ENCODE data around the gene LPCAT2.

The LPCAT2 gene

DNA sequence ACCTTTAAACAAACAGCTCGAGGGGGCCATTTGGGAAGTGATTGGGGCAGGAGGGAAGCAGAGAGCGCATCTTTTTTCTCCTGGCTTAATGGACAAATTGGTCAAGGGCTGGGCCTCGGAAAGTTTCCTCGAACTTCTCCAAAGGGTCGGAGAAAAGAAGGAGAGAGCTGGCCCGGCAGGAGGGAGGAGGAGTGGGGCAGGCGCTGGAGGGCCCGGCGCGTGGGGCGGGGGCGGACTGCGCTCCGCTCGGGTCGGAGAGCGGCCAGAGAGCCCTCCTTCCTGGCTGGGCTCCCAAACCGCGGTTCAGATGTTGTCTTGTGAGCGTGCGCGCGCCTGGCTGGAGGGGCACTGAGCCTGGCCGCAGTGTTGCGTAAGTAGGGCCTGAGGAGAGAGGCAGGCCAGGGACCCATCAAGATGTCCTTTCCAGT is 28.6 kb upstream of the LPCAT2 start:
- DNase-seq (ENCODE audit: low spot score): no peak

DNA sequence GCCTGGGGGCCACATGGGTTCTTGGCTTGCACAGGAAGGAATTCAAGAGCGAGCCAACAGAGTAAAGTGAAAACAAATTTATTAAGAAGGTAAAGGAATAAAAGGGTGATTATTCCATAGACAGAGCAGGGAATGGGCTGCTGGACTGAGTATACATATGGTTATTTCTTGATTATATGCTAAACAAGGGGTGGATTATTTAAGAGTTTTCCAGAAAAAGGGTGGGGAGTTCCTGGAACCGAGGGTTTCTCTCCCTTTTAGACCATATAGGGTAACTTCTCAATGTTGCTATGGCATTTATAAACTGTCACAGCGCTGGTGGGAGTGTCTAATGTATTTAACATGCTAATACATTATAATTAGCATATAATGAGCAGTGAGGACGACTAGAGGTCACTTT is 27.8 kb upstream of the LPCAT2 start:
- no peak for DNase-seq (ENCODE audit: low spot score)

DNA sequence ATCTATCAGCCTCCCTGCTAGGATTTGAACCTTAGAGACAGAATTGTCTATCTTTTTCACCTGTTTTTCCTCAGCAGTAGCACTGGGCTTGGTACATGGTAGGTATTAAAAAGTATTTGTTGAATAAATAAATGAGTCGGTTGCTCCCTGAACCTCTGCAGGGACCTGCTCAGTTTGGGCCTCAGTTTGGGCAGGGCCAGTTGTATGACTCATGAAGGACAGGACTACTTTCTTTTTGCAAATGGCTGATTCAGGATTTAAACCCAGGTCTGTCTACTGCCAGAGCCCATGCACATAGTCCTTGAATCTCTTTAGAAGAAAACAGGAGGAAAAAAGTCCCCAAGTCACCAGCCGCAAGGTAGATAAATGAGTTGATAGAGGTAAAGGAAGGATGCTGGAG is 26.8 kb upstream of the LPCAT2 start:
- DNase-seq (ENCODE audit: low spot score): no peak

DNA sequence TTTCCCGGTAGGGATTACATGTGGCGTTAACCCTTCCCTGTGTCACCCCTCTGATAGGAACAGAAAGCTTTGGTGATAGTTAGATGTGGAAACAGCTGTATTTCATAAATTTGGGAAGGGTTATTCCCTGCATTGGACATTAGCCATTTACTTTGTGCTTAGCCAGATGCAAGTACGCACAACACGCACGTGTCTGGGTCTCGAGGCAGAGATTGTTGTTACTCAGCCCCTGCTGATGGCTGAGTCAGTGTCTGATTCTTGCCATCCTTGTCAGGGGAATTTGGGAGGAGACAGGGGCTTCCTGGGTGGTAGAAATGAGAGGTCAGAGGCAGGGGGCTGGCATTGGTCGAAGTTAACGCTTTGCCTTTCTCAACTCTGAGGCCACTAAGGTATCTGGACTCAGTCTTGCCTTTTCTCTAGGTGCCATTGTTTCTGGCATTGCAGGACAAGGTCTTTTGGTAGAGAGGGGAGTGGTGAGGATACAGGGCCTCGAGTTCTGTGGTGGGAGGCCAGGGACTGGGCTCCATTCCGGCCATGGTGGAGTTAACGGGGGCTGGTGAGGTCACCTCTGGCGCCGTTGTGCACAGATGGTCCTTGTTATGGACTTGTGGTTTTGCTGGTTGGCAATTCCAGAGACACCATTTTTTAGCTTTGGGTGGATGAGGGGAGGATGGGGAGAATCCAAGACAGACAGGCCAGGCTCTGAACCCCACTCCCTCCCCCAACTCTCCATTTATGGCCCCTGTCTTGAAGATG is 21.6 kb upstream of the LPCAT2 start:
- DNase-seq (ENCODE audit: low spot score): no peak

DNA sequence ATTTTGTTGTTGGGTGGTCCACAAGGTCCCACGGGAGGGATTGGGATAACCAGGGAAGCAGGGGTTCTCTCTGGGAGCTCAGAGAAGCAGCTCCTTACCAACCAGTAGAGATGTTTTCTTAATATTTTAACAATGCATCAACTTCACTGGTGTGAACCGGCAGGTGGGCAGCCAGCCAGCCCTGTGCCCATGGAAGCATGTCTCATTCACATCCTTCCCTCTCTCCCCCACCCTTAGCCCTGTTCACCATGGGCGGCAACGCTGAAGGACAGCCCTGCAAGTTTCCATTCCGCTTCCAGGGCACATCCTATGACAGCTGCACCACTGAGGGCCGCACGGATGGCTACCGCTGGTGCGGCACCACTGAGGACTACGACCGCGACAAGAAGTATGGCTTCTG is 20.6 kb upstream of the LPCAT2 start:
- DNase-seq (ENCODE audit: low spot score): no peak

DNA sequence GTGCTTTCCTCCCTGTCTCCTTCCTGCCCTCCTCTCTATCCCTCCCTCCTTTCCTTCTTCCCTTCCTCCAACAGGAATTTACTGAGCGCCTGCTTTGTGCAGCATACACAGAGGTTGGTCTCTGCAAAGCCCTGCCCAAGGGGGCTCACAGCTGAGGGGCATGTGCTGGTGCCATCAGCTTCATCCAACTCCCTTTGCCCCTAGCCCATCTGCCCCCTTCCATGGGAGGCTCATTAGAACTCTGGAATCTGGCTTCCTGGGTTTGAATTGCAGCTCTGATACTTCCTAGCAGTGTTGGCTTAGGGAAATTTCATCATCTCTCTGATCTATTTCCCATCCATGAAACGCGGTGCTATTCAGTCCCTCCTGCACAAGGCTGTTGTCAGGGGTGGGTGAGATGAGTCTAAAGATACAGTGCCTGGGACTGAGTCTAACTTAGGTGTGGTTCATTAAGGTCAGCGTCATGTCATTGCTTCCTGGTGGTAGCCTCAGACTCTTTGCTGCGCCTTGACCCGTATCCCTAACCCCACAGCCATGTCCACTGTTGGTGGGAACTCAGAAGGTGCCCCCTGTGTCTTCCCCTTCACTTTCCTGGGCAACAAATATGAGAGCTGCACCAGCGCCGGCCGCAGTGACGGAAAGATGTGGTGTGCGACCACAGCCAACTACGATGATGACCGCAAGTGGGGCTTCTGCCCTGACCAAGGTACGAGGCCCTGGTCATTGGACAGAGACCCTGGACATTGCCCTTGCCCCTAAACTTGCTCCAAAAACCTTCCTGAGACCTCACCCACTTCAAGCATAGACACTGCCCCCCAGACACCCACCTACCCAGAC is 19.5 kb upstream of the LPCAT2 start:
- no peak for DNase-seq (ENCODE audit: low spot score)

DNA sequence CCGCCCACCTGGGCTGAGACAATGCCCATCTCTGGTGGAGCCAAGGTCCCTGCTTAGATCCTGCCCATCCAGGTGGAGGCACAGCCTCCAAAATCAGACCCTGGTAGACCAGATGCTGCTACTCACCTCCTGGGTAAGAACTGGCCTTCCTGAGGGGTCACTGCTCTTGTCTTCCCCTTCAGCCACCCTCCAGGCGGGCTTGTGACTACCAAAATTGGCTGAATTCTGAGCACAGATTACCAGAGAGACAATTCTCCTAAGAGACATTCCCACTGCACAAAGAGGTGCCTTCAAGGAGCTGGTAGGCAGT is 19.0 kb upstream of the LPCAT2 start:
- no peak for DNase-seq (ENCODE audit: low spot score)

DNA sequence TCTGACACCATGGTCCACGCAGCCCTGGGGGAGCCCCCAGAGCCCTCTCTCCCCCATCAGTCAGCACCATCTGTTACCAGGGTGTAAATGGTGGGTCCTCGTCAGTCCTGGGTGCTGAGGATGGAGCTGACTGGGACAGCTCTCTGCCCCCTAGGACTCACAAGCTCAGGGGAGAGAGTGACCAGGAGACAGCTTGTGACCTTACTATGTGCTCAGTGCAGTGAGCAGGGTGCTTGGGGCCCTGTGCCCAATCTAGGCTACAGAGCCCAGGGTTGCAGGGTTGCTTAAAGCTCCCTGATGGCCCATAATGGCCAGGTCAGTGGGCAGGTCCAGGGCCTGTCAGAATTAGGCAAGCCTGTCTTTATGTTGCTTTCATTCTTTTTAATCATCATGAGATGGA is 18.6 kb upstream of the LPCAT2 start:
- no peak for DNase-seq (ENCODE audit: low spot score)

DNA sequence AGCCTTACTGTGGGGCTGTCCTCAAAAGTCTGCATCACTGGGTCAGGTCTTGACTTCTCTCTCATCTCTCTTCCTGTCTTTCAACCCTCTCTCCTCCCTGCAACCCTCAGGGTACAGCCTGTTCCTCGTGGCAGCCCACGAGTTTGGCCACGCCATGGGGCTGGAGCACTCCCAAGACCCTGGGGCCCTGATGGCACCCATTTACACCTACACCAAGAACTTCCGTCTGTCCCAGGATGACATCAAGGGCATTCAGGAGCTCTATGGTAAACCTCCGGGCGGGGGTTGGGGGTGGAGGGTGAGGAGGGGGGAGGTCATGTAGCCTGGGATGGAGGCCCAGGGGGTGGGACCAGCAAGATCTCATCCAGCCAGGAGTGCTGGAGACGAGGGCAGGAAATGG is 17.2 kb upstream of the LPCAT2 start:
- DNase-seq (ENCODE audit: low spot score): no peak

DNA sequence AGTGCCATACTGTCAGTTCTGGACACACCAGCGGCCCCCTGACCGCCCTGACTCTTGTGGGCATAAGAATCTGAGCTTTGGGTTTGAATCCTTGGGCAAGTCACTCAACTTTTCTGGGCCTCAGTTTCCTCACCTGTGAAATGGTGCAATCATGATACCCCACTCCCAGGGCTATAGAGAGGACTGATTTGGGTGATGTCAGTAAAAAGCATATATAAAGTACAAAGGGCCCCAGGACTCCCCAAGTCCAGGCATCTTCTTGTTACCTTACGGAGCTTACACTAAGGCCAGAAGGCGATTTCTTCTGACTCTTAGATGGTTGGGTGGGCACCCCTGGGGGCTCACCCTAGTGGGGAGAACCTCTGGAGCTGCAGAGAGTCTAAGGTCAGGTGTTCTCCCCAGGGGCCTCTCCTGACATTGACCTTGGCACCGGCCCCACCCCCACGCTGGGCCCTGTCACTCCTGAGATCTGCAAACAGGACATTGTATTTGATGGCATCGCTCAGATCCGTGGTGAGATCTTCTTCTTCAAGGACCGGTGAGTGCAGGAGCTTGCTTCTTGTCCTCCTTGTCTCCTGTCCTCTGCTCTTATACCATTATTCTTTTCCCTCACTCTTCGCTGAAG is 16.0 kb upstream of the LPCAT2 start:
- DNase-seq (ENCODE audit: low spot score): no peak

DNA sequence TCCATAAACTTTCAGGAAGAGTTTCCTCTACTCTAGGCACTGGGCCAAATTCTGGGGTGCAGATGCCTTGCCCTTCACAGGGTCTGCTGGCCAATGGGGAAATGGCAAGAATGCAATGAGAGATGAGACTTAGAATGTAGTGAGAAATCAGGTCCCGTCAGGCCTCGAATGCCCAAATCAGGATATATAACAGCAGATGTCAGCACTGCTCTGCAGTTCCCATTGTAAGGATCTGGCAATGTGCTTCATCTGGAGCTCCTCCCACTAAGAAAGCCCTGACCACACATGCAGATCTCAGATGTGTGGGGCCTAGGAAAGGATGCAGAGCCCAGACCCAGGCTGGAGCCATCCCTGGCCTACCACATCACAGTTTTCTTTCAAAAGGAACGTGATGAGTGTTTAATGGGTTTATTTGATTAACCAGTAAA is 13.9 kb upstream of the LPCAT2 start:
- DNase-seq (ENCODE audit: low spot score): no peak

DNA sequence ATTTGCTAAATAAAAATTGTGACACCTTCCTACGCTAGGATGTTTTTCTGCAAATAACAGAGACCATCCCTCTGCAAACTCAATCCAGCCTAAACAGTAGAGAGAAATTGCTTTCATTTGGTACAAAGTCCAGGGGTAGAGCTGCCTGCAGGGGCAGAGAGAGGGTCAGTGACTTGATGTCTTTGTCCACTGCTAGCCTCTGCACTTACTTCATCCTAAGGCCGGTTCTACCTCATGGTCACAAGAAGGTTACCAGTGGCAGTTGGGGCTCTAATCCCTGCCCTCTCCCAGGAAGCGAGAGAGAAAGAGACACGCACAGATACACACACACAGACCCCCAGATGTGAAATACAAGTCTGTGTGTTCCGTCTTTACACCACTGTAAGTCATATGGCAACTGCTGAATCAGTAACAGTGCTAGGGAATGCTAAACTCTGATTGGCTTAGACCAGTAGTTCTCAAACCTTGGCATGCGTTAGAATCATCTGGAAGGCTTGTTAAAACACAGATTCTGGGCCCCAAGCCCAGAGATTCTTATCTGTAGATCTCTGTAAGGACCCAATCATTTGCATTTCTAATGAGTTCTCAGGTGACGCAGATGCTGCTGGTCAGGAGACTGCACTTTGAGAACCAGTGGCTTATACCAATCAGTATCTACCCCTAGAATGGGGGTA is 13.1 kb upstream of the LPCAT2 start:
- no peak for DNase-seq (ENCODE audit: low spot score)

DNA sequence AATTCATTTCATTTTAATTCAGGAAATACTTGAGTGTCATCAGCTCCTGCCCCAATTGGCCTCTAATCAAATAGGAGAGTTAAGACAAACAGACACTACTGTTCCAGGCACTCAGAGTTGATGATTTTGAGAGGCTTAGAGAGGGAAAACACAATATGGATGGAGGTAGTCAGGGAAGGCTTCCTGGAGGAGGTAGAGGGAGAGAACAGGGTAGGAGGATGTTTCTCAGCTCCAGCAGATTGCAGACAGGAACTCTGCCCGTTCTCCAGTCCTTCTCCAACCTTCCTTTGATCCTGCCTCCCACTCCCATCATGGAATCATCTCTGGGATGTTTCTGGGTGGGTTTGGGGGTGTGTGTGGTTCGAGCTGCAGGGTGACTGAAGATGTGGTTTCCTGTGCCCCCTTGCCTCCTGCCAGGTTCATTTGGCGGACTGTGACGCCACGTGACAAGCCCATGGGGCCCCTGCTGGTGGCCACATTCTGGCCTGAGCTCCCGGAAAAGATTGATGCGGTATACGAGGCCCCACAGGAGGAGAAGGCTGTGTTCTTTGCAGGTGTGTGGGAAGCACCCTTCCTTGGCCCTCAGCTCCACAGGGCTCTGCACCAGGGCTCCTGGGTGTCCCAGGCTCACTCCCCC is 12.2 kb upstream of the LPCAT2 start:
- no peak for DNase-seq (ENCODE audit: low spot score)

DNA sequence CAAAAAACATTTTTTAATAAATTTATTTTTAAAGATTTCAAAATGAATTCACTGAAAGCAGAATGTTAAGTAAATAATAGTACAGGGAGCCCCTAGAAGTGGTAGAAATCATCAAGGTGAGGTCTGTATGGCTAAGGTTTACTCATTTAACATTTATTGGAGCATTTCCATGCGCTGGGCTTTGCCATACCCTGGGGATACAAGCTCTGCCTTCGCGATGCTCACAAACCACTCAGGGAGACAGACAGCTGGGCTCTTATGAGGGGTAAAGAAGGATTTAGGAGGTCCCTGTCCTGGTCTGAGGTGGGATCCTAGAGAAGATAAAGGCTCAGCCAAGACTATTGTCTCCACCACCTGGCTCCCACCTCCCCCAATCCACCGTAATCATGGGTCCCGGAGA is 11.3 kb upstream of the LPCAT2 start:
- DNase-seq (ENCODE audit: low spot score): no peak

DNA sequence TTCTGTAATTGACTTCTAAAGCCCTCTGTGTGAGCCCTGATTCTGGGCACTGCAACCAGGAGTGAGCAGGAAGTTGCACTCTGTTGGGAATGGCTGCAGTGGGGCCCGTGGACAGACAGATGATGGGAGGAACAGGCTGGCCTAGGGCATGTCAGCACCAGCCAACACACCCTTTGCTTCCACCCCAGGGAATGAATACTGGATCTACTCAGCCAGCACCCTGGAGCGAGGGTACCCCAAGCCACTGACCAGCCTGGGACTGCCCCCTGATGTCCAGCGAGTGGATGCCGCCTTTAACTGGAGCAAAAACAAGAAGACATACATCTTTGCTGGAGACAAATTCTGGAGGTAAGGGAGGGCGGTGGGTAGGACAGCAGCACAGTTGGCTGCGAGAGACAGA is 10.8 kb upstream of the LPCAT2 start:
- no peak for DNase-seq (ENCODE audit: low spot score)

DNA sequence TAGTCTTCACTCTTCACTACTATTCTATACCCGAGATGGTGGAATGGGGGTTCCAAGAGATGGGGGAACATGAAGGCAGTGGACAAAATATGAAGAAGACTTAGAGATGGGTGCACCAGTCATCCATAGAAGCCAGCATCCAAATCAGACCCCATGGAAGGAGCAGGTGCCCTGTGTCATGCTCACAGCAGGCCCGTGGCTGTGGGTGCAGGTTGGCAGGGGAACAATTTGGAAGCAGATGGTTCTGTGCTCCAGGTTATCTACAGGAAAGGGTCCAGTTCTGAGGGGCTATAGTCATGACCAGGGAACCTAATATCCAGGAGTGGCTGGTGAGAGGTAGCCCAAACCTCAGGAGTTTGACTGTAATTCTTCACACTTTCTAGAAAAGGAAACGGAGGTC is 9.6 kb upstream of the LPCAT2 start:
- no peak for DNase-seq (ENCODE audit: low spot score)

DNA sequence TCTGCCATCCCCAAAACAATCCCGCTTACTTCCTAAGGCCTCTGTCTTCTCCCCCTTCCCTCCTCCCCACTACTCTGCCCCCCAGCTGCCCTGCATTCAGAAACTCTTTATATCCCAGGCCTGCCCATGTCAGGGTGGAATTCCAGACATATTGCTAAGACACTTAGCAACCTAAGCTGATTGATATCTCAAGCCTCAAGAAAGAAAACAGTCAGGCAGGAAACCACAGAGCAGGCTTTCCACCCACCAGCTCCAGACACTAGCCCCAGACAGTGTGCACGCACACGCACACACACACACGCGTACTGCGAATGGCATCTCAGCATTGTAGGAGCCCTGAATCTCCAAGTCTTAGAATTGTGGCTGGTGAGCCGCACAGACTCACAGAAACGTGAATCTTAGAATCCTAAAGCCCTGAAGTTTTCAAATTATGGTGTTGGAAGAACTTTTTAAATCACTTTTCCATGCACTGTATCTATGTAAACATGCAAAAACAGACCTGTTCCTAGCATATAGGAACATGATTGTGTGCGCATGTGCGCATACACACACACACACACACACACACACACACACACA is 8.8 kb upstream of the LPCAT2 start:
- DNase-seq (ENCODE audit: low spot score): peak; percentile 65

DNA sequence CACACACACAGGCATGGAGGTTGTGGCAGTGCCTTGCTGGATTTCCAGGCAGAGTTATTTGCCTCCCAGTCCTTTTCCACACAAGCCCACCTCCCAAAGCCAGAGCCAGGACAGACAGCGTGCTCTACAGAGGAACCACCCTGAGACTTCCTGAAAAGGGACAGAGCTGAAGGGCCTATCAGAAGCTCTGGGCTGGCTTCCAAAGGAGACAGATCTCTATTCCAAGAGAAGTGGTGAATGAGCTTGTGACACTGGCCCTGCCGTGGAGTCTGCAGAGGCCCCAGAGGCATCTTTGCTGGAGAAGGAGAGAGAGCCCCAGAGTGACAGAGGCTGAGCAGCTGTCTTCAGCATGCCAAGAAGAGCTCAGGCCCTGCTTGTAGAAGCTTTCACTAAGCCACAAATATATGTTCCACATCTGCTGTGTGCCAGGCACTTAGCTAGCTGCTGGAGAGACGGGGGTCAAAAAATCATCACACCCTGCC is 8.3 kb upstream of the LPCAT2 start:
- no peak for DNase-seq (ENCODE audit: low spot score)

DNA sequence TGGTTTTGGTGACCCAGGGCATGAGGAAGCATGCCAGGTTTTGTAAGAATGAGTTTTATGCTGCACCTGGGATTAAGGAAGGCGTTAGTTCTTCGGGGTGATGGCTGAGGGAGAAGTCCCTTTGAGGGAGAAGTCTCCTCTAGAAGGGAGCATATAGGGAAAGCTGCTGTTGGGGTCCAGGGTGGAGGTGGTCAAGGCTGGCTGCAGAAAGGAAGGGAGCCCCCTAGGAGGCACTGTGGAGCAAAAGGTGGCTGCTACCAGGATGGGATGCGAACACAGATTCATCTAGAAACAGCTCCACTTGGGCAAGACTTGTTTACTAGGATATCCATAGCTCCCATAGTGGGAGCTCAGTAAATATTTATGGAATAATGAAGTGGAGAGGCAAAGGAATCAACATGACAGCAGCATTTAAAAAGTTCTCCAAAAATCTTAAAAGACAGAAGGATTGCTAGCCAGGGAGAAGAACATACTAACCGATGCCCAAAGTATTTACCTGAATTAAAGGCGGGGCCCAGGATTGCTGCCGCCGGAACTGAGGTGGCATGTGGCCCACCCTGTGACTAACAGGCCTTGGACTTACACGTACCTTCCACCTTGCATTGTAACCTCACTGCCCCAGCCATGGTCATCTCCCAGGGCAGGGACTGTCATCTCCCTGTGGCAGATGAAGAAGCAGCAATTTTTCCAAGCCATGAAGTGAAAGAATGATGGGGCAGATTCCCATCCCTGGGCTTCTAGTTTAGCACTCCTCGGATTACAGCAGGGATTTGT is 7.1 kb upstream of the LPCAT2 start:
- DNase-seq (ENCODE audit: low spot score): no peak

DNA sequence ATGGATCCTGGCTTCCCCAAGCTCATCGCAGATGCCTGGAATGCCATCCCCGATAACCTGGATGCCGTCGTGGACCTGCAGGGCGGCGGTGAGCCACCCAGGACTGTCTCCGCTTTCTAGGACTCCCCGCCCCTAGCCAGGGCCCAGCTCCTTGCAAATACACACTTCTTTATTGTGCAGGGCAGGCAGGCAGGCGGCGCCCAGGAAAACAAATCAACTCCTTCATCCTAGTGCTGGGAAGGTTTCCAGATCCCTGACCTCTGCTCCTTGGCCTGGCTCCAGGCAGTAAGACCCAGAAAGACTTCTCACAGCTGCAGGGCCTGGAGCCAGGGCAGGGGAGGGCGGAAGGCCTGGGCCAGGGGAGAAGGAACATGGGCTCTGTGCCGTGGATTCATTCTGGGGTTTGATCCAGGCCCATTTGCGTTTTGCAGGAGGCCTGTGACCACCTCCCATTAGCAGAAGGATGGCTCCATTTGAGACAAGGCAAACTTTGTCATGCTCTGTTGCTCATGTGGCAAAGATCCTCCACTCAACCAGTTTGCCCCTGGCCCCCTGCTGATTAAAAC is 6.0 kb upstream of the LPCAT2 start:
- no peak for DNase-seq (ENCODE audit: low spot score)
